Caki2 (cell line): ENCODE data around the gene TRIM42. TPM values are rescaled to one million over a fixed set of nuclear protein-coding genes. Genes with fewer than 3 reads are reported as not detected.

Experiments used
- DNase-seq: peaks from one replicate; pipeline ENCODE4 v3.0.0-alpha.2; 2015; ENCODE audit warnings: low read depth
- in situ Hi-C: cut with HindIII; loops from 2 replicates; pipeline ENCODE4 v1.10.0; 2016; ENCODE audit warnings: low sequenced_read_pairs, low pct_unique_long_range_greater_than_20kb, mixed read lengths
- total RNA-seq: library from RNA; depleted of rRNA; stranded (reverse); fragments of >200 nt; shearing (Covaris generic); gene quantifications from 2 replicates; pipeline ENCODE4 v1.2.3, GENCODE V29; 2014; ENCODE audit warnings: low replicate concordance

Gene TRIM42
- total RNA-seq, 1 experiment from 2014 or later = not detected

GRCh38 chr3:140706360-140706759 is 28.5 kb downstream of the TRIM42 start:
- in situ Hi-C loops = no loop called here
- no peak for DNase-seq

GRCh38 chr3:140708815-140709214 is 31.0 kb downstream of the TRIM42 start:
- in situ Hi-C loops = no loop called here
- DNase-seq = no peak

- in situ Hi-C loops = no loop called here
- DNase-seq = no peak
Observed at GRCh38 chr3:140709751-140710150, 31.9 kb downstream of the TRIM42 start.

GRCh38 chr3:140710711-140711389 is 33.0 kb downstream of the TRIM42 start:
- no peak for DNase-seq
- in situ Hi-C loops = no loop called here

DNA sequence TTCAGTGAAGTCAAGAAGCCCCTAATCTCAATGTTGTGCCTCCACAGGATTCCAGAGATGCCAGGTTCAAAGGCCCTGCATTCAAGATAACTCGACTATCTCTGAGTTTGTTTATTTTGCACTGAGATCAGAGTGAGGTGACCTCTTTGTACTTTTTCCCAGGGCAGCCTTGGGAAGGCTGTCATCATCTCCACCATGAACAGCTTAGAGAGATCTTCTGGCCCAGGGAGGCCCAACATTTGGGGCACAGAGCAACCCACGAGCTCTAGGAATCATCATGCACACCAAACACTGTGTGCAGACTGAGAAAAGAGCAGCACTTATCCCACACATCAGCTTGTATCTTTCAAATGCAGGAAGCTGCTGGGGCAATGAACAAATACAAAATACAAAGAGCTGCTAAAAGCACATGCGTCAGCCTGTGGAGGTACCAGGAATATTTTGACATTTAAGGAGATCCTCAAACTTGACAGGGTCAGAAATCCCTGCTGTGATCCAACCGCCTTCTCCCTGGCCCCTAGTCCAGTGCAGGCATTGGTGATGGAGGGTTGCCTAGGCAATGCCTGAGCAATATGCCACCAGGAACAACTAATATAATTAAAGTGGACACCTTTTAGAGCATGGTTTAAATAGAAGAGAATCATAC is 33.6 kb downstream of the TRIM42 start:
- in situ Hi-C loops = no loop called here
- no peak for DNase-seq

GRCh38 chr3:140712301-140712700 is 34.4 kb downstream of the TRIM42 start:
- DNase-seq = no peak
- in situ Hi-C loops = no loop called here

GRCh38 chr3:140715035-140715434 is 37.2 kb downstream of the TRIM42 start:
- in situ Hi-C loops = no loop called here
- no peak for DNase-seq

- DNase-seq = no peak
- in situ Hi-C loops = no loop called here
Observed at GRCh38 chr3:140717921-140718320, 40.1 kb downstream of the TRIM42 start.

- DNase-seq = no peak
- in situ Hi-C loops = no loop called here
Observed at GRCh38 chr3:140719841-140720614, 42.2 kb downstream of the TRIM42 start.

DNA sequence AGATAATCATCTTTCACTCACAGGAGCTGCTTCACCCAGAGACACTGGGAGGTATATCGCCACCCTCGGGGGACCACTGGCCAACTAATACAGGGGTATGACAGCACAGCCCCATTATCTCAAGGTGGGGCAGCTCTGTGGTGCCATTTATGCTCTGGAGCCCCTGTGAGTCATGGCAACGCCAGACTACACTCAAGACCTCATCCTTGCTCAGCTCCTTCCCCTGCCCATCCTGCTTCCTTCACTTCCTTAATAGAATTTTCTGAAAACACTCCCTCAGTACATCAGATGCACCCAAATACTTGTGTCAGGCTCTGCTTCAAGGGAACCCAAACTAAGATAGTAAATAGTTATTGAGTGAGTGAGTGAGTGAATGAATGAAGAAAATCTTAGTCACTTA is 45.7 kb downstream of the TRIM42 start:
- in situ Hi-C loops = no loop called here
- no peak for DNase-seq

DNA sequence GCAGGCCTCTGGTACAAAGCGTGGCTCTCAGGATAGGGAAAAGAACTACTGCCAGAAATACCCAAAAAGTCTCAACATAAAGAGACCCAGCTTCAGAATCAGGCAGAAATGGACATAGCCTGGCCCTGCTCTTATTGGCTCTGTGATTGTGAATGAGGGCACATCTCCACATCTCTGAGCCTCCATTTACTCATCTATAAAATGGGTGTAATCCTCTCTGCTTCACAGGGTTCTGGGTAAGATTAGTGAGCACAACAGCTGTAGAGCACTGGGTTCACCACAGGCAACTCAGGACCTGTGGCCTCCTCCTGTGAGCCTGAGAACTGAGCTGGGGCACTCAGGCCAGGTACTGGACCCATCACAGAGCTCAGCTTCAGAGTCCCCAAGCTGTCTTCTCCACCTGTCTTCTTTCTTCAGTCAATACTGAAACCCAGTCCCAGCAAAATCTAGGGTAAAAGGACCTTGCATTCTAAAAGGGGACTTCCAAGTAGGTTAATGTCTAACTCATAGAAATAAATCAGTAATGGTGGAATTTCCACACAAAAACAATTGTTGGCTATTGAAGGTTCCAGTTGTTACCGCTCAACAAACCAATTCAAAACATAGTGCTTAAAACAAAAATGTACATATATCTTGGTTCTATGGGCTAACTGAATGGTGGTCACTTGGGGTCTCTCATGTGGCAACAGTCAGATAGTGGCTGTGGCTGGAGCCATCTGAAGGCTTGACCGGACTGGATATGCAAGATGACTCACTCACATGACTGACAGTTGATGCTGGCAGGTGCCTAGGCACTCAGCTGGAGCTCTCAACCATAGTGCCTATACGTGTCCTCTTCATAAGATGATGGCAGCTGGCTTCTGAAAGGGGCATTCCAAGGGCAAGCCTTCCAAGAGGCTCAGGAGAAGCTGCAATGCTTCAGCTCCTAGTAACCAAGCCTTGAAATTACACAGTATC is 47.3 kb downstream of the TRIM42 start:
- in situ Hi-C loops = no loop called here
- DNase-seq = peak; percentile 65

- no peak for DNase-seq
- in situ Hi-C loops = no loop called here
Observed at GRCh38 chr3:140726066-140726465, 48.2 kb downstream of the TRIM42 start.

- DNase-seq = no peak
- in situ Hi-C loops = no loop called here
Observed at GRCh38 chr3:140727886-140728285, 50.0 kb downstream of the TRIM42 start.

GRCh38 chr3:140731440-140732119 is 53.7 kb downstream of the TRIM42 start:
- in situ Hi-C loops = no loop called here
- DNase-seq = no peak

DNA sequence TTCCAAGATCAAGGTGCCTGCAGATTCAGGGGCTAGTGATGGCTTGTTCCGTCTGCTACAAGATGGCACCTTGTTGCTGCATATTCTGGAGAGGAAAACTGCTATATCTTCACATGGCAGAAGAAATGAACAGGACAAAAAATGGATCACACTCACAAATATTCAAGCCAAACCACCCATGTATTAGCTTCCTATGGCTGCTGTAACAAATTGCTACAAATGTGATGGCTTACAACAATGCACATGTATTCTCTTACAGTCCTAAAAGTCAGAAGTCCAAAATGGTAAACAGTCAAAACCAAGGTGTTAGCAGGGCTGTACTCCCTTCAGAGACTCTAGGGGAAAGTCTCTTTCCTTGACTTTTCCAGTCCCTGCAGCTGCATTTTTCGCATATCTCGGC is 55.8 kb downstream of the TRIM42 start:
- DNase-seq = no peak
- in situ Hi-C loops = no loop called here

DNA sequence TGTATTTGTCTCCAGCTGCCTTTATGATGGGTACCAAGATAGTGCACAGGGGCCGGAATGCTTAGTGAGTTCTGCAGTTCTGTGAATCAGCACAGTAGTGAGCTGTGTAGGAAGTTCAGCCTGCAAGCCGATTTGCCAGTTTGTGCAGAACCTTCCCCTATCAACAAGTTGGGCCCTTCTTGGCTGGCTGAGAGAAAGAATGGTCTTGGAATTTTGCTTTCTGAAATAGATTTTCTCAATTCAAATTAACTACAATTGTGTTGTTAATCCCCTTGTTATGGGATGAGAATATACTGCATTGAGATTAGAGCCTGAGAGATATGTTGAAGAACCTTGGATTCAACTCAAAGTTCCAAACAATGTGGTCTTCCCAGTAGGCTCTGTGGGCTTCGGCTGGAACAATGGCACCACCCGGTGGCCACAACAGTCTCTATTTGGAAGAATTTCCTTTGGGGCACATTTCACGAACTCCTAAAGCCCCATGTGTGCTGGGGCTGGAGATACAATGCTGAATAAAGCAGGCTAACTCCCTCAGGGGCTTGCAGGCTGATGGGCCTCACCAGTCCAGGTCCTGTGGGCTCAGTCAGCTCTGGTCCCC is 59.1 kb downstream of the TRIM42 start:
- in situ Hi-C loops = no loop called here
- DNase-seq = no peak

GRCh38 chr3:140742116-140742515 is 64.3 kb downstream of the TRIM42 start:
- DNase-seq = no peak
- in situ Hi-C loops = no loop called here
